Right ventricle myocardium inferior (tissue), 1 donor: ENCODE data around the gene SLC6A12. TPM values are rescaled to one million over a fixed set of nuclear protein-coding genes. Genes with fewer than 3 reads are reported as not detected.
"Not testable (repeated sequence)": the region's sequence is repeated elsewhere in the genome, so short reads cannot be mapped to it uniquely, and the experiment has no call there.

ENCODE experiments used
- ATAC-seq: fragments of 200-7000 bp; cut with Tn5 transposase; one replicate; pipeline ENCODE4 v1.9.1; 2020; ENCODE audit warnings: mild to moderate bottlenecking, moderate library complexity
- DNase-seq: peaks from one replicate; pipeline ENCODE4 v3.0.0; 2021; ENCODE audit errors: missing footprints
- intact Hi-C: fragments of 100-400 bp; cut with DNase I; formaldehyde crosslinking; loops from one replicate; pipeline ENCODE4 v1.11.0; 2022
- total RNA-seq: library from RNA; stranded (reverse); fragmentation: NEBNext Ultra II Directional; extraction: Animal tissue kit (Norgen Biotek cat#: 25700); gene quantifications from one replicate; pipeline ENCODE4 v1.2.1, GENCODE V29; 2021
- donor health status: DM: no; HTN: yes; CAD: no; lungs with severe emphysema.

The SLC6A12 gene
- total RNA-seq, 1 donor from 2014 or later: 0.68 TPM

DNA sequence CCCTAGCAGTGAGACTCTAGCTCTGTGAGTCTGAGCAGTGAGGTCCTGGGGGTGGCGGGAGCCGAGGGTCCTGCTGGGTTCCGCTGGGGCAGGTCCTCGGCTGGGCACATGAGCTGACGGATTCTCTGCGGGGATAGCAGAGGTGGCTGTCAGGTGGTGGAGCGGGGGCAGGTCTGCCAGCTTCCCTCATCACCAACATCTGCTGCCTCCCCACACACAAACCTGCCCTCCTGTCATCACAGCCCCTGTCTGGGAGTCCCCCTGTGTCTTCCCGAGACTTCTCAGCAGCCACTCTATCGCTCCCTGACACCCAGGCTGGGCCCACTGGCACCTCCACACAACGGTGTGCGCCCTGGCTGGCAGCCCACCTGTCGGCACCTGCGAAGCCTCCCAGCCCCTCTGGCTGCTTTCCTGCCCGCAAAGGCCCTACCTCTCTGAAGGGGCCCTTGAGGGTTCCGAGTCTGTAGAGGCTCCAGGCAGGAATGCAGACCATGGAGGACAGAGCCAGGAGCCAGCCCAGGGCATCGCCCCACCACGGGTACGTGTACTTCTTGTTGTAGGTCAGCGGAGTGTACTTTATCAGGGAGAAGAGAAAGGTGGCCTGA, 7.1 kb upstream of the SLC6A12 start:
- intact Hi-C loops: no loop called here
- no peak for DNase-seq
- ATAC-seq: no peak

DNA sequence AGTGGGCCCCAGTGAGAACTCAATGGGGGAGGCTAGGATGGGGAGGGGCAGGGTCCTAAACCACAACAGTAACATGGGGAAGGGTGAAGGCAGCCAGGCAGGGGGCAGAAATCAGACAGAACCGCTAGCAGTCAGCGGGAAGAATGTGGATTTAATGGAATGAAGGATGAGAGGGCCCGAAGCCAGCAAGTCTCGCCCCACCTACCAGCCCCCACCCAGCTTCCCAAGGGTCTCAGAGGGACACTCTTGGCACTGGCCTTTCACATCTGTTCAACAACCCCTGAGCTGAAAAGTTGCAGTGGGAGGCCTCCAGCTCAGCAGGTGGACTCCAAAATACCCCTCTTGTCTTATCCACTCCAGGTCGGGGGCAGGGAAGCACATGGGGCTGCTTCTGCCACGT, 6.5 kb upstream of the SLC6A12 start:
- DNase-seq (no peak), ATAC-seq (no peak)
- intact Hi-C loops: no loop called here

DNA sequence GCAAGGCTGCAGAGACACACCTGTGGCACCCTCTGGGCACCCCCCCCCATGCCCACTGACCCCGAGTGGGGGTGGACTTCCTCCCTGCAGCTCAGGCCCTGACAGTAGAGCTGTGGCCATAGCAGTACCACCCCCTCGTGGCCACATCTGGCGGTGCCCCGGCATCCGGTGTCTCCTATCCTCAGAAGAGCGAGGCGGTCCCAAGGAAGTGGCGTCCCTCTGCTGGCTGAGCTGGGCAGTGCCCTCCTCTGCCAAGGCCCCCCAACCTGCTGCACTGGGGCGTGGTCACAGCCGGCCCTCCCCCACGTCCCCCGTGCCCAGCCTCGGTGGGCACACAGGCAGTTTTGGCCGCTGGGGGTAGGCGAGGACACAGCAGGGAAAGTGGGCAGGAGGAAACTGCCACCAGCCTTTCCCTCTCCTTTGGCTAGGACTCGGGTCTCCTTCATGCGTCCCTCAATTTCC, 6.0 kb upstream of the SLC6A12 start:
- intact Hi-C loops: no loop called here

DNA sequence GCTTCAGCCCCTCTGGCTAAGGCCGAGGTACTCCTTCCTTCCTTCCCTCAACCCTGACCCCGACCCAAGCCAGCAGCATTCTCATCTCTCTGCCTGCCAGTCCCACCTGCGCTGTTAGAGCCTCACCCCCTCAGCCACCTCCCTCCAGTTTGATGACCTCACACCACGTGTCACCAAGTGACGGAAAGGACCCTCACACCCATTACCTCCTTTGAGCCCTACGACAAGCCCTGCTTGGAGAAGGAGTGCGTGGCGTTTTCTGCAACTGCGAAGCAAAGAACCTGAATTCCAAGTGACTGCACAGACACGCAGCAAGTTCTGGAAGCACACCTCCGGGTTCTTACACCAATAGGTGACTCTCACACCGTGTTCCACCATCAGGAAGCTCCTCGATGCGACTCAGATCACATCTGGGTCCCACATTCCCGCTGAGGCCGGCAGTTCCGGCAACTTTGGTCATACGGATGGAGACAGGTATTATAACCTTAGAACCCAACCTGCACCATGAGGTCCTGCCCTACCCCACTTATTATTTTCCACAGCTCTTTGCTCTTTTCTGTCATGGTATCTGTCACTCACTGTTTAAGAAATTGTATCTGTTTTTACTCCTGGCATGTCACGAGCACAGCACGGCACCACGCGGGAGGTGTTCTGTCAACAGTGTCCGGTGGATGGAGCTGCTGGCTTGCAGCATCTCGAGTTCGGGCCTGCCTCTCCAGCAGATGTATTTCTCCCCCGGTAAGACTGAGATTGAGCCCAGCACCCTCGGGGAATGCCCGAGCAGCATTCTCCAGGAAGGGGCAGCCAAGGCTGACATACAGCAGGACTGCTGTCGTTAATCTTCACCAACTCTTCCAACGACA, 5.0 kb upstream of the SLC6A12 start:
- intact Hi-C loops: no loop called here
- DNase-seq: no peak
- no peak for ATAC-seq

More for the DNA sequence above, 6.0 kb upstream of the SLC6A12 start:
- peak; percentile 83 for DNase-seq
- peak; percentile 72 for ATAC-seq

DNA sequence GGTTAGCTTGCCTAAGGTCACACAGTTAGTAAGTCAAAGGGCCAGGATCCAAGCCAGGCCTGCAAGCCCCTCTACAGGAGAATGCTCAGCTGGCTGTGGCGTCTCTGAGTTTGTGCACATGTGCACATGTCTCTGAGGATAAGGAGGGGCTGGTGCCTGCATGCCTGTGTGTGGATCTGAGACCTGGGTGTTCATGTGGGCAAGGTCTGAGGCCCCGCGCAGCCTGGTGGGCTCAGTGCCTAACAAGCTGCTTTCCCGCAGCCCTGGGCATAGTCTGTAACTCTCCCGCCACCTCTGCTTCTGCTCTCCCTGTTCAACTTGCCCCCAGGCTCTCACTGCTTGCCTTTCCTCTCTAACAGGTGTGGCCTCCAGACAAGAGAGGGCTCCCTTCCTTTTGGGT, 4.3 kb upstream of the SLC6A12 start:
- no peak for ATAC-seq
- intact Hi-C loops: no loop called here
- DNase-seq: no peak

DNA sequence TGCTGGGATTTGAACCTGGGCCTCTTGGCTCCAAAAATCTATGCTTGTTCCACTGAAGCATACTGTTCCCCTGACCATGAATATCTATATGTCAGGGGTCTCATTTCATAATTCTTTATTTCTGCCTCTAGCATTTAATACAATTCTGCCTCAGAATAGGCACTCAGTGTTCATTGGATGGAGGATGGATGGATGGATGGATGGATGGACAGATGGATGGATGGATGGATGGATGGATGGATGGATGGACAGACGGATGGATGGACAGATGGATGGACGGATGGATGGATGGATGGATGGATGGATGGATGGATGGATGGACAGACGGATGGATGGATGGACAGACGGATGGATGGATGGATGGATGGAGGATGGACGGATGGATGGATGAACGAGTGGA, 3.1 kb upstream of the SLC6A12 start:
- intact Hi-C loops, DNase-seq, ATAC-seq: not testable (repeated sequence)

DNA sequence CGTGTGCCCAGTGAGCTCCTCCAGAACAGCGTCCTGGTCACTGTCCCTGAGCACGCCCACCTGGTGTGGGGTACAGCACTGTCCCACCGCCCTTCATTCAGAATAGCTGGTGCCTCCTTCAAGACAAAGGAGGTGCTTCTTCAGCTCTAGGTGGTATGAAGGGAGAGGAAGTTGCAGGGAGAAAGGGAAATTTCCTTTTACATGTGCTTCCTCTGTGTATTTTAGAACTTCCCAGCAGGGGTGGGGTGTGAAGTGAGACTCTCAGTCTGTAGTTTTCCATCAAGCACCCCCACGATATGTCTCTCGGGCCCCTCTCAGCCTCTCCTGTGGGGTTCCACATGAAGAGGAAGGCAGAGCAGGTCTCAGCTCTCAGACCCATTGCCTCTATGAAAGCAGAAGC, 1.2 kb upstream of the SLC6A12 start:
- DNase-seq: no peak
- intact Hi-C loops: no loop called here
- no peak for ATAC-seq

DNA sequence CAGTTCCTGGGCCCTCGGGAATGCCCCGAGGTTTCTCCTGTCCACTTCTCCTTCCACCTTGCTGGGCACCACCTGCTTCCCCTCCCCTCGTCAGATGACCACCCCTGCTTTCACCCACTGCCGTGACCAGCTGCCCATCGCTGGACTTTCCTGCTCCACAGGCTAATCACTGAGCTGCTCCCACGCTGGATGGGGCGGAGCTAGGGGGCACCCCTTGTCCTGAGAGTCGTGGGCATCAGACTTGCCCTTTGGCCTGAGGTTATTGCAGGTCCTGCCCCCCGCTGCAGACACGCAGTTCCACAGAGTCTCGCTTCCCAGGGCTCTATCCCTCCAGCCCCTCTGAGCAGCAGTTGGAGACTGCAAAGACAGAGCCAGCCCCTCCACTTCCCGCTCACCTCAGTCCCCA, 427 bp downstream of the SLC6A12 start:
- DNase-seq (no peak), ATAC-seq (no peak)
- intact Hi-C loops: no loop called here

DNA sequence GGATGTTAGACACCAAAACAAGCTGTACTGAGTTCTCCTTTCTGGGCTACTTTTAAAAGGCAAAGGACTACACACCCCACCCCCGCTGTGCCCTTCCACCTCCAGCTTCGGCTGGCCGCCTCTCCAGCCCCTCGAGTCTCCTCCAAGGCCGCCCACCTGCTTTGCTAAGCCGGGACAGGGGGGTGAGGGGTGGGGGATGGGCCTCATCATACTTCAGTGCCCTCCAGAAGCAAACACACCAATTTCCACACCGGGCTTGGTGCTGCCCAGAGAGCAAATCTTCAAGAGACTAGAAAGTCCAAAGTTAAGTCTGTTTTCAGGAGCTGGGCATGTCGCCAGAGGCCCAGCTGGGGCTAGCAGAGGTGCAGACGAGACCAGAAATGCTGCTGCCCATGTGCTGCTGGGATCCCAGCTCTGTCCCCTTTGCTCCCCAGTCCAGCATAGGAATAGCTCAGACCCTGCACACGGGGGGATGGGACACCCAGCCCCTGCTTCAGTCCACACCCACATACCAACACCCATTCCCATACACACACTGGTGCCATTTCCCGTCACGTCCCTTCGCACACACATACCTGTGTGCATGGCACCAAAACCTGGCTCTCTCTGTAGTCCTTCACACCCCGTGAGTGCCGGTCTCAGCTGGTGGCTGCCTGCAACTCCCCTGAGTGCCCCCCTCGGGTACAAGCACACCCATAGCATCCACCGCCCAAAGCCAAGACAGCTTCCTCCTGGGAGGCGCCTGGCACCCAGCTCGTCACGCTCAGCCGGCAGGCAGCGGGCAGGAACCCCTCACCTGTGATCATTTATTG, 1.0 kb downstream of the SLC6A12 start:
- DNase-seq (no peak), ATAC-seq (peak; percentile 30)
- intact Hi-C loops: no loop called here

DNA sequence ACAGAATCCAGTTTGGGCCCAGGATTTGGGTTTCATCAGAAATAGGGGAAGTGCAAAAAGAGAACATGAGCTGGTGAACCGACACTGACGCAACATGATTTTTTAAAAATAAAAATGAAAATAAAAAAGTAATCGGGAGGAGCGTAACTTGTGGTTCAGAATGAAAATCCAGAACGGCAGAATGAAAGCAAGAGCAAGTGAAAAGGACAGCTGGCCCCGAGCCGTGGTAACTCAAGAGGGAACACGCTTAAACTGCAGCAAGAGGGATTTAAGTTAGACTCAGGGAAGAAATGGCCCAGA, 1.6 kb downstream of the SLC6A12 start:
- intact Hi-C loops: no loop called here
- ATAC-seq (no peak), DNase-seq (no peak)

DNA sequence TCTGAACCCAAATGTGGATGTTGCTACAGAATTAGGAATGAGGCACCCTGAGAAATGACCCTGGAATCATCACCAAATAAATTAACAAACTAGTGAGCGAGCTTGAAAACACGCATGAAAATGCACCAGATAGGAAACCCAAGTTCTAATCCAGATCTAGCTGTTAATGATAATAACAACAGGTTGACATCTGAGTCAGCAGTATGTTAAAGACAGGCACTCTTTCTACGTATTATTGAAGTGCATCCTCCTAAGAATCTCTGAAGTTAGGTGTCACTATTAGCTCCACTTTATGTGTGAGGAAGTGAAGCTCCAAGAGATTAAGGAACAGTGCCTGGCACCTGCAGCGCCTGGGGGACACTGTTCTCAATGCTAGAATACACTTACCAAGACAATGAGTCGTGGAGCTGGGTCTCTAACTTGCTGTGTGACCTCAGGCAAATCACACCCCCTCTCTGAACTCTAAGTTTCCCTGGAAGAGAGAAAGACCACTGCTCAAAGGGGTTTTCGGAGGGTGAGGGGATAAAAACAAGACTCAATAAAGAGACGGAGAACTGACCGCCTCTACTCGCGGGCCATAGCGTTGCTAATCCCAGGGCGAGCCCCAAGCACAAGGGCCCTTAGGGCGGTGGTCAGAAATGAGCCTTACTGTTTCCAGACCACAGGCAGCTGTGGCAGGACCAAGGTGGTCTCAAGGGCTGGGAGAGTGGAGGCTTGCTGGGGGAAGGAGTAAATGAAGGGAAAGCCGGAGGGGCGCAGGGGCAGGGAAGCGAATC, 2.1 kb downstream of the SLC6A12 start:
- DNase-seq (no peak), ATAC-seq (no peak)
- intact Hi-C loops: no loop called here

DNA sequence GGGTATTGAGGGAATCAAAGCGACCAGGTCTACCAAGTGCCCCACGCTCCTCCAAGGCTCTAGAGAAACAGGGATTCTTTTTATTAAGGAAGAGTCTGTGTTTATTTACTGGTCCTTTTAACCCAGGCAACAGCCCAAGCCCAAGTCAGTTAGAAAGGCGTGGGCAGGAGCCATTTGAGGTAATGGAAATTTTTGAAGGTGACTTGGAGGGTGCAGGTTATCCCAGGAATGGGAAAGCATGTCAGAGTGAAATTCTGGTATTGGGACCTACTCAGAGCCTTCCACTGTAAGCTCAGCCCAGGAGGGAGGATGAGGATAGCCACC, 2.9 kb downstream of the SLC6A12 start:
- intact Hi-C loops: no loop called here
- DNase-seq: no peak
- ATAC-seq: no peak

DNA sequence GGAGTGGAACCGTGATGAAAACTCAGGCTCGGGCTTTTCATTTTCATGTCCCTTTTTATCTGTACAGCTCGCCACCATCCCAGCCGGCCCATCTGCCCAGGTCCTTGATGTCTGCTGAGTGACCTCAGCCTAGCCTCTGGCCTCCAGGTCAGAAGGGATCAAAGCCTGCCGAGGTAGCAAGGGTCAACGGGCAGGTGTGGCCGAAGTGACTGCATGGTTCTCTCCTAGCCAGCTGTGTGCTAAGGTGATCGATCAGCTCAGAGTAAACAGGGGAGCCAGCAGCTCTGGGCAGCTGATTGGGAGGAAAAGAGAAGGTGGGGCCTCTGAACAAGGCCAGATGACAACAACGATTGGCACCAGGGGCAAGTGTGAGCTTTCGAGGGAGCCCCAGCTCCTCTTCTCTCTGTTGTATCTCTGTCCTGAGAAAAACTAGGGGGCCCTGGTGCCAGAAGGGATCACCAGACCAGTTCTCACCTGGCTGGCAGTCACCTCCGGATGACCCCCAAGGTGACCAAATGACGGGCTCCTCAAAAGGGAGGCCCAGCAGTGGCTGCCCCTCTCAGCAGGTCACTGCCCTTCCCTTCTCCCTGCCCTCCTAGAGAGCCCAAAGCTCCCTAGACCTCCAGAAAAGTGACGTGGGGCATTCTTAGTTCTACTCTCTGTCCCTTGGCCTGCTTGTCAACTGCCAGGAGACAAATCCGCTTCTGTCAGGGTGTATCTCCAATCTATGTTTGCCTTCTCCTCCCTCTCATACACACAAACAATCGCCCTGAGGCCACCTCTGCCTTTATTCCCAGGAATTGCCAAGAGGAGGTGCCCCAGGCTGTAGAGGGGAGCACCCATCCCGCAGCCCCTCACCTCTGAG, 3.4 kb downstream of the SLC6A12 start:
- no peak for ATAC-seq
- DNase-seq: no peak
- intact Hi-C loops: no loop called here

DNA sequence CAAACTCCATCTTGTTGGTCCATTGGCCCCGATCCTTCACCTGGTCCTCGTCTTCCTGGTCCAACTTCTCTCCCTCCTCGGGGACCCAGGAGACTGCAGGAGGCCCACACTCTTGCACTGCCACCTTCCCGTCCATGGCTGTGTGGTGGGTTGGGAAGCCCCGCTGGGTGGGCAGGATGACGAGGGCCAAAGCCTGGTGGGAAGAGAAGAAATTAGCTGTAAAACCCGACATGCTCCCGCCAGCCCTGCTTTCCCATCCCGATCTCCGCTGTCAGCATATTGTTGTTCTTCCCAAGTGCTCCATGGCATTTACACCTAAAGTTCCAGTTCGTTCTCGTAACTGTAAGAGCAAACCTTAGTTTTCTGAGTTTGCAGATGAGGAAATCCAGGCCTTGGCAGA, 4.1 kb downstream of the SLC6A12 start:
- intact Hi-C loops: no loop called here
- ATAC-seq (no peak), DNase-seq (no peak)

DNA sequence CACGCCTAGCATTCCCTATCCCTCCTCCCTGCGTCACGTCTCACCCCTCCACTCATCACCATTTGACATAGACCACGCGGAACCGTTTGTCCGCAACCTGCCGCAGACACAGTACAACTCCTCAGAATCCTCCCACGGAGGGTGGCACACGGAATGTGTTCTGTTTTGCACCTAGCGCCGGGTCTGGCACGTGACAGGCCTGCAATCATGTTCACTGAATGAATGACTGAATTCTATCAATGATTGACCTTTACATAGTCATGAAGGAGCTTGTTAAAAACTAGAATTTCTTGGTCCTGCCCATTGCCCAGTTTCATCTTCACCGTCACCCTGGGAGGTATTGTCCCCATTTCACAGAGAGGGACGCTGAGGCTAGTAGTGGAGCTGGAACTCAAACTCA, 4.7 kb downstream of the SLC6A12 start:
- no peak for ATAC-seq
- DNase-seq: no peak
- intact Hi-C loops: no loop called here

DNA sequence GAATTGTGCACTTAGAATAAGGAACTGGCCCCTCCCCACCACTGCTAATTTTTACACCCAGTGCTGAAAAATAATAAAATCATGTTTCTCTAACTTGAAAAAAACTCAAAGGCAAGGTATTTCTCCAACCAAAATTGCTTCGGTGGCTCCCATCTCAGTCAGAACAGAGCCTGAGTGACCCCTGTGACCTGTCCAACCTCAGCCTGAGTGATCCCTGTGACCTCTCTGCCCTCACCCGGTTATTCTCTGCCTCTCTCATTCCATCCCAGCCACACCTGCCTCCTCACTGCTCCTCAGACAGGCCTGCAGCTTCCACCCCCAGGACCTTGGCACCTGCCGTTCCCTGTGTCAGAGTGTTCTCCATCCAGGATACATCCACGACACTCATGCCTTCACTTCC, 5.1 kb downstream of the SLC6A12 start:
- ATAC-seq: no peak
- no peak for DNase-seq
- intact Hi-C loops: no loop called here

DNA sequence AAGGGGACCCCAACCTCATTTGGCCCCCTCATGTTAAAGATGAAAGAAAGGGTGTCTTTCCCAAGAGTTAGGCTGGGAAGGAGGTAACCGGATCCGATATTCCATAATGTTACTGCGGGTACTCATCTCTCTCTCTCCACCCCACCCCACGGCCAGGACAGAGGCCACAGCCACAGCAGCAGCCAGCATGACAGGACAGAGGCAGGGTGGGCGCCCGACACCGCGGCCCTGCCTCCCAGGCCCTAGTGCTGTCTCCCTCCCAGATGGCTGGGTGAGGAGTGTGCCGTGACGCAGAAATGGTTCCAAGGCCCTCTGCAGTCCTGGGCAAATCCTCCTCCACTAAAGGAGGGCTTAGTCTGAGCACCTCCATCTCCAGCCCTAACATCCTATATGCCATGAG, 6.2 kb downstream of the SLC6A12 start:
- no peak for DNase-seq
- intact Hi-C loops: no loop called here
- ATAC-seq: no peak

DNA sequence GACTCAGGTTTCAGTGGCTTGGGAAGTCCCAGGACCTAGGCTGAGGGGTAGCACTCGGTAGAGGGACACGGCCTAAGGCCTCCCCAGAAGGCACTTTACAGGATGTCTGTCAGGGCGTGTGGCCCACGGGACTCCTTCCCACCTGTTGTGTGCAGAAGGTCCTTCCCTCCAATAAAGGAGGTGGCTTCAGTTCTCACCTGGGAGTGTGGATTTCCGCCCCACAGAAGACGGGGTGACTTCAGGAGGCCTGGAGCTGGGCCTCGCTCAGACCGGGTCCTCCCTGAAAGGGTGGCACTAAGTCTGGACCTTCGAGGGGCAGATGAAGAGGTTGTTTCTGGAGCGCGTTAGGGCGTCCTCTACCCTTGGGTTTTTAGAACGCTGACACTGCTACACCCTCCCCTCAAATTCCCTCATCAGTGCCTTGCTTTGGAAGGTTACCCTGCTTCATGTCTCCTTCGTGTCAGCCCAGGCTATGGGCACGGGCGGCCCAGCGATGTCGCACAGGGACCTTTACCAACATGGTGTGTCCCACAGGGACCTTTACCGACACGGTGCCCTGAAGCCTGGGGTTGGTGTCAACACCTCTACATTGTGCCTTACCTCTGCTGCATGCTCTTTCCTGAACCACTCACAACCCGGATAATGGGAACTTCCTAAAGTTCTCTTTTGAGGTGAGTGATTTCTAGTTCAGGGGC, 7.1 kb downstream of the SLC6A12 start:
- ATAC-seq: no peak
- no peak for DNase-seq
- intact Hi-C loops: no loop called here
